Measurements from ENCODE around the gene BET1.

The BET1 gene

GRCh38 chr7:93958651-93959050 is 45.5 kb downstream of the BET1 start:
- H3K4me1 ChIP-seq (ENCODE audit: control insufficient read depth, insufficient read depth, low read length) = no peaks in the 10 kb centered on the region
- H3K9me3 ChIP-seq (ENCODE audit: control insufficient read depth in 2 of 2, low read length in 2 of 2) = no peaks in the 10 kb centered on the region
- no peak overlapping the region for H3K4me3 ChIP-seq (ENCODE audit: low read length in 2 of 2)
- no peaks in the 10 kb centered on the region for H3K27me3 ChIP-seq (ENCODE audit: control insufficient read depth in 1 of 2, insufficient read depth in 2 of 2, low read length in 2 of 2)
- H3K36me3 ChIP-seq (ENCODE audit: control insufficient read depth in 2 of 2, insufficient read depth in 2 of 2, low read length in 2 of 2) = no peaks in the 10 kb centered on the region
- no peak overlapping the region for H3K27ac ChIP-seq (ENCODE audit: low read length)
- H3K9ac ChIP-seq (ENCODE audit: low read length in 2 of 2) = no peak overlapping the region

DNA sequence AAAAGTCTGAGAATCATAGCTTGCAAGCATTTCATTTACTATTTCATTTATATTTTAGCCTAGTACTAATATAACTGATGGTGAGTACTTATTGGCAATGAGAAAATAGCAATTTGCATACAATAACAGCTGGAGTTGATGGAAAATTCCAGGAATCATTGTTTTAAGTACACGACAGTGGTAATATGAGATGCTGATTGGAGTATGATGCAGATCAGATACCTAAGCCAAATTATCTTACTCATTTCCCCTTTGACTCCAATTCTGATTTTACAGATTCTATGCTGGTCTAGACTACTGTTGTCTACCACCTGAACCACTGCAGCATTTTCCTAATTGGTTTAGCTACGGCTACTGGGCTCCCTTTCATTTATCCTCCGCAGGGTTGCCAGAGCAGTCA is 45.9 kb downstream of the BET1 start:
- Histone ChIP-seq H3K4me3 (ENCODE audit: low read length in 2 of 2) (no peak overlapping the region), H3K9ac (ENCODE audit: low read length in 2 of 2) (no peak overlapping the region), H3K4me1 (ENCODE audit: control insufficient read depth, insufficient read depth, low read length) (no peaks in the 10 kb centered on the region), H3K36me3 (ENCODE audit: control insufficient read depth in 2 of 2, insufficient read depth in 2 of 2, low read length in 2 of 2) (no peaks in the 10 kb centered on the region), H3K9me3 (ENCODE audit: control insufficient read depth in 2 of 2, low read length in 2 of 2) (no peaks in the 10 kb centered on the region), H3K27me3 (ENCODE audit: control insufficient read depth in 1 of 2, insufficient read depth in 2 of 2, low read length in 2 of 2) (no peaks in the 10 kb centered on the region), H3K27ac (ENCODE audit: low read length) (no peak overlapping the region)

GRCh38 chr7:93957767-93958166 is 46.4 kb downstream of the BET1 start:
- Histone ChIP-seq H3K9ac (ENCODE audit: low read length in 2 of 2) (no peak overlapping the region), H3K27me3 (ENCODE audit: control insufficient read depth in 1 of 2, insufficient read depth in 2 of 2, low read length in 2 of 2) (no peaks in the 10 kb centered on the region), H3K9me3 (ENCODE audit: control insufficient read depth in 2 of 2, low read length in 2 of 2) (no peaks in the 10 kb centered on the region), H3K36me3 (ENCODE audit: control insufficient read depth in 2 of 2, insufficient read depth in 2 of 2, low read length in 2 of 2) (no peaks in the 10 kb centered on the region), H3K27ac (ENCODE audit: low read length) (no peak overlapping the region), H3K4me1 (ENCODE audit: control insufficient read depth, insufficient read depth, low read length) (no peaks in the 10 kb centered on the region), H3K4me3 (ENCODE audit: low read length in 2 of 2) (no peak overlapping the region)

- Histone ChIP-seq H3K36me3 (ENCODE audit: control insufficient read depth in 2 of 2, insufficient read depth in 2 of 2, low read length in 2 of 2) (no peaks in the 10 kb centered on the region), H3K9me3 (ENCODE audit: control insufficient read depth in 2 of 2, low read length in 2 of 2) (no peaks in the 10 kb centered on the region), H3K4me1 (ENCODE audit: control insufficient read depth, insufficient read depth, low read length) (no peaks in the 10 kb centered on the region), H3K27me3 (ENCODE audit: control insufficient read depth in 1 of 2, insufficient read depth in 2 of 2, low read length in 2 of 2) (no peaks in the 10 kb centered on the region), H3K4me3 (ENCODE audit: low read length in 2 of 2) (no peak overlapping the region), H3K27ac (ENCODE audit: low read length) (no peak overlapping the region), H3K9ac (ENCODE audit: low read length in 2 of 2) (no peak overlapping the region)
Measured at GRCh38 chr7:93955304-93955703, 48.9 kb downstream of the BET1 start.

- Histone ChIP-seq H3K4me3 (ENCODE audit: low read length in 2 of 2) (no peak overlapping the region), H3K27me3 (ENCODE audit: control insufficient read depth in 1 of 2, insufficient read depth in 2 of 2, low read length in 2 of 2) (no peaks in the 10 kb centered on the region), H3K4me1 (ENCODE audit: control insufficient read depth, insufficient read depth, low read length) (no peaks in the 10 kb centered on the region), H3K9ac (ENCODE audit: low read length in 2 of 2) (no peak overlapping the region), H3K27ac (ENCODE audit: low read length) (no peak overlapping the region), H3K9me3 (ENCODE audit: control insufficient read depth in 2 of 2, low read length in 2 of 2) (no peaks in the 10 kb centered on the region), H3K36me3 (ENCODE audit: control insufficient read depth in 2 of 2, insufficient read depth in 2 of 2, low read length in 2 of 2) (no peaks in the 10 kb centered on the region)
Measured at GRCh38 chr7:93949423-93949822, 54.7 kb downstream of the BET1 start.

GRCh38 chr7:93948873-93949272 is 55.3 kb downstream of the BET1 start:
- Histone ChIP-seq H3K27me3 (ENCODE audit: control insufficient read depth in 1 of 2, insufficient read depth in 2 of 2, low read length in 2 of 2) (no peaks in the 10 kb centered on the region), H3K9me3 (ENCODE audit: control insufficient read depth in 2 of 2, low read length in 2 of 2) (no peaks in the 10 kb centered on the region), H3K4me1 (ENCODE audit: control insufficient read depth, insufficient read depth, low read length) (no peaks in the 10 kb centered on the region), H3K4me3 (ENCODE audit: low read length in 2 of 2) (no peak overlapping the region), H3K27ac (ENCODE audit: low read length) (no peak overlapping the region), H3K9ac (ENCODE audit: low read length in 2 of 2) (no peak overlapping the region), H3K36me3 (ENCODE audit: control insufficient read depth in 2 of 2, insufficient read depth in 2 of 2, low read length in 2 of 2) (no peaks in the 10 kb centered on the region)

GRCh38 chr7:93948106-93948505 is 56.0 kb downstream of the BET1 start:
- Histone ChIP-seq H3K9me3 (ENCODE audit: control insufficient read depth in 2 of 2, low read length in 2 of 2) (no peaks in the 10 kb centered on the region), H3K27ac (ENCODE audit: low read length) (no peak overlapping the region), H3K4me1 (ENCODE audit: control insufficient read depth, insufficient read depth, low read length) (no peaks in the 10 kb centered on the region), H3K27me3 (ENCODE audit: control insufficient read depth in 1 of 2, insufficient read depth in 2 of 2, low read length in 2 of 2) (no peaks in the 10 kb centered on the region), H3K4me3 (ENCODE audit: low read length in 2 of 2) (no peak overlapping the region), H3K36me3 (ENCODE audit: control insufficient read depth in 2 of 2, insufficient read depth in 2 of 2, low read length in 2 of 2) (no peaks in the 10 kb centered on the region), H3K9ac (ENCODE audit: low read length in 2 of 2) (no peak overlapping the region)

DNA sequence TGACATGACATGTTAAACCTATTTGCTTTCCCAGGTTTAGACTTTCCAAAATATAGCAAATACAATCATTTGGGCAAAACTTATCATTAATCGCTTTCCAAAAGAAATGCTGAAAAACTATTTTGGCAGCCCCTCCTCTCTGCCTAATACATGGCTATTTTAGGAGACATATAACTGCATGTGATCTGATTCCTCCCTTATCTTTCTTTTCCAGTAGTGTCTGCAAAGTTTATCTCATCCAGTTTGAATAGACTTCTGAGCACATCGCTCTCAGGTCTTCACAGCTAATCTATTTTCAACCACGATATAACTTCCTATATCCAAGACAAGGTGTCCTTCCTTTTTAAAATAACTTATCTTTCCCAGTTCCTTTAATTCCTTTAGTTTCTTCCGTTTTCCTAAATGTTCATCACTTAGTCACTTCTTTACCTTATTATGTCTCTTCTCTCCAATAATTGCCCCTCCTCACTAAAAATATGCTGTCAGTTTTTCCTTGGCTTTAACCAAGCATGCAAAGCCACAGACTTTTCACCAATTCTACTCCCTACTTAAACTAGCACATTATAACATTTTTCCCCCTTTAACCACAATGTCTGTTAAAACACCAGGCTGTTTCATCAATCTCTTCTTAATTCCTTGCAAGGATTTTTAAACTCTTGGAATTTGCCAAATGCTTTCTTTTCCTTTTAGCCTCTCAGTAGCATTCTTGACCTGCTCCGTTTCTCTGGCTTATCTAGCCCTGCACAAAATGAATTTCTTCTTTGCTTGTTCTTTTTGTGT is 58.2 kb downstream of the BET1 start:
- no peaks in the 10 kb centered on the region for H3K9me3 ChIP-seq (ENCODE audit: control insufficient read depth in 2 of 2, low read length in 2 of 2)
- H3K27me3 ChIP-seq (ENCODE audit: control insufficient read depth in 1 of 2, insufficient read depth in 2 of 2, low read length in 2 of 2) = no peaks in the 10 kb centered on the region
- H3K9ac ChIP-seq (ENCODE audit: low read length in 2 of 2) = no peak overlapping the region
- H3K36me3 ChIP-seq (ENCODE audit: control insufficient read depth in 2 of 2, insufficient read depth in 2 of 2, low read length in 2 of 2) = no peaks in the 10 kb centered on the region
- H3K4me3 ChIP-seq (ENCODE audit: low read length in 2 of 2) = no peak overlapping the region
- H3K27ac ChIP-seq (ENCODE audit: low read length) = no peak overlapping the region
- H3K4me1 ChIP-seq (ENCODE audit: control insufficient read depth, insufficient read depth, low read length) = no peaks in the 10 kb centered on the region

- Histone ChIP-seq H3K27me3 (ENCODE audit: control insufficient read depth in 1 of 2, insufficient read depth in 2 of 2, low read length in 2 of 2) (no peaks in the 10 kb centered on the region), H3K9me3 (ENCODE audit: control insufficient read depth in 2 of 2, low read length in 2 of 2) (no peaks in the 10 kb centered on the region), H3K4me3 (ENCODE audit: low read length in 2 of 2) (no peak overlapping the region), H3K4me1 (ENCODE audit: control insufficient read depth, insufficient read depth, low read length) (no peaks in the 10 kb centered on the region), H3K36me3 (ENCODE audit: control insufficient read depth in 2 of 2, insufficient read depth in 2 of 2, low read length in 2 of 2) (no peaks in the 10 kb centered on the region), H3K9ac (ENCODE audit: low read length in 2 of 2) (no peak overlapping the region), H3K27ac (ENCODE audit: low read length) (no peak overlapping the region)
Measured at GRCh38 chr7:93945083-93945482, 59.1 kb downstream of the BET1 start.

DNA sequence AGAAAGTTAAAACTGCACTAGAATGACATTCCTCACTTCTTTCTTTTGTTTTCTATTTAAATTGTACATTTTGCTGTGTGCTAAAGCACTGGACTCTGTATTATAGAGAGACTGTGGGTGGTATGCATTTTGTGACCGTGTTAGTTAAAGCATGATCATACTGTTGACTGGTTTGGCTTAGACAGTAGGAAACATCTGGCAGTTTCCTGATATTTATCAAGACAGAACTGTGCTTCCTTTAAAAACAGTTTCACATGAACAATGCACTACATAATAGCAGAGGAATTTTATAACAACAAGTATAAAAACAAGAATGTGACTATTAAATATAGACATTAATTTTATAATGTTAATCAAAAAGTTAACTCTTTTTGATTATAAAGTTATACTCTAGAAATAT is 59.5 kb downstream of the BET1 start:
- Histone ChIP-seq H3K9me3 (ENCODE audit: control insufficient read depth in 2 of 2, low read length in 2 of 2) (no peaks in the 10 kb centered on the region), H3K36me3 (ENCODE audit: control insufficient read depth in 2 of 2, insufficient read depth in 2 of 2, low read length in 2 of 2) (no peaks in the 10 kb centered on the region), H3K4me3 (ENCODE audit: low read length in 2 of 2) (no peak overlapping the region), H3K4me1 (ENCODE audit: control insufficient read depth, insufficient read depth, low read length) (no peaks in the 10 kb centered on the region), H3K9ac (ENCODE audit: low read length in 2 of 2) (no peak overlapping the region), H3K27ac (ENCODE audit: low read length) (no peak overlapping the region), H3K27me3 (ENCODE audit: control insufficient read depth in 1 of 2, insufficient read depth in 2 of 2, low read length in 2 of 2) (no peaks in the 10 kb centered on the region)

DNA sequence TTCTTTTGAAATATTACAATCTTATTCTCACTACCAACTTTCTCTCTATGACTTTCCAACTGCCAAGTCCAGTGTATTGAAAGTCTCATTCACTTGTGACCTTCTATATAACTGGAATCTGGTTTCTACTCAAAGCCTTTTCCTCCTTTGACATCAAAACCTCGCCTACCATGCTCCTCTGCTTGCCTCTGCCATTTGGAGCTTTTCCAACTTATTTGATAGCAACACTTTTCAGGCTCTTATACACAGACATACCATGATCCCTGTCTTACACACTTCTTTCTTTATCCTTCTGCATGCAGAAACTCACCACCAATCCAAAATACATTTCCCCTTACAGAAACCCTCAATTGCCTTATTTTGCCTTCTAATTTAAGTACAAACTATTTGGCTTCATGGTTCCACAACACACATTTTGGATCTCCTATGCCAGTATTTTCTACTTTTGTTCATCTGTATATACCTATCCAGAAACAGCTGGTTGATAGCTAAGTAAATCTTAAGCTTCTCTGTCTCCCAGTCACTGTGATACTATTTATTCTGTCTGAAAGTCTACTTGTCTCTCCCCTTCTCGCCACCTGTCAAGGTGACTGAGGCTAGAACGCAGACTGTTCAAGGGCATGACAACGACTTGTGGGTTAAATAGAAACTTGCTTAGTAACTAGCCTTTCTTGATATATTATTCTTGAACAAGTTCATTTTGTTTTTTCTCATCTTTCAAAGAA is 60.2 kb downstream of the BET1 start:
- no peaks in the 10 kb centered on the region for H3K27me3 ChIP-seq (ENCODE audit: control insufficient read depth in 1 of 2, insufficient read depth in 2 of 2, low read length in 2 of 2)
- H3K9ac ChIP-seq (ENCODE audit: low read length in 2 of 2) = no peak overlapping the region
- no peaks in the 10 kb centered on the region for H3K9me3 ChIP-seq (ENCODE audit: control insufficient read depth in 2 of 2, low read length in 2 of 2)
- H3K4me1 ChIP-seq (ENCODE audit: control insufficient read depth, insufficient read depth, low read length) = no peaks in the 10 kb centered on the region
- H3K4me3 ChIP-seq (ENCODE audit: low read length in 2 of 2) = no peak overlapping the region
- H3K27ac ChIP-seq (ENCODE audit: low read length) = no peak overlapping the region
- H3K36me3 ChIP-seq (ENCODE audit: control insufficient read depth in 2 of 2, insufficient read depth in 2 of 2, low read length in 2 of 2) = no peaks in the 10 kb centered on the region
